SK-N-SH treated with all-trans-retinoic acid at 6 μM for 48 hours (cell line): ENCODE results near the gene C11orf71.

Experiments
- ARNTL ChIP-seq: fragments of 450-650 bp; formaldehyde crosslinking; IDR thresholded peaks from 2 replicates; pipeline ENCODE4 v1.5.0; 2020; ENCODE audit warnings: low read depth, mild to moderate bottlenecking, moderate library complexity, borderline replicate concordance
- CREB5 ChIP-seq: fragments of 250-450 bp; sonication (Bioruptor Pico); IDR thresholded peaks from 2 replicates; pipeline ENCODE4 v1.5.1; 2020; ENCODE audit warnings: low read depth, mild to moderate bottlenecking, moderate library complexity
- CSDC2 ChIP-seq: fragments of 250-450 bp; sonication (Bioruptor Pico); IDR thresholded peaks from 2 replicates; pipeline ENCODE4 v1.5.0; 2020; ENCODE audit warnings: mild to moderate bottlenecking, moderate library complexity
- GLIS3 ChIP-seq: fragments of 250-450 bp; sonication (Bioruptor Pico); IDR thresholded peaks from 2 replicates; pipeline ENCODE4 v1.5.0; 2020; ENCODE audit warnings: mild to moderate bottlenecking, moderate library complexity
- OSR1 ChIP-seq: fragments of 250-450 bp; sonication (Bioruptor Pico); IDR thresholded peaks from 2 replicates; pipeline ENCODE4 v1.8.0; 2022; ENCODE audit warnings: moderate library complexity, mild to moderate bottlenecking, inconsistent platforms
- PATZ1 ChIP-seq: fragments of 250-450 bp; sonication (Bioruptor Pico); IDR thresholded peaks from 2 replicates; pipeline ENCODE4 v1.8.0; 2020; ENCODE audit warnings: mild to moderate bottlenecking, moderate library complexity, borderline replicate concordance
- RARB ChIP-seq: fragments of 250-450 bp; sonication (Bioruptor Pico); IDR thresholded peaks from 2 replicates; pipeline ENCODE4 v1.8.0; 2021; ENCODE audit warnings: mild to moderate bottlenecking, moderate library complexity
- SNAI2 ChIP-seq: fragments of 250-450 bp; sonication (Bioruptor Pico); IDR thresholded peaks from 2 replicates; pipeline ENCODE4 v1.5.0; 2020; ENCODE audit warnings: mild to moderate bottlenecking, moderate library complexity
- ZC3H10 ChIP-seq: fragments of 250-450 bp; sonication (Bioruptor Pico); IDR thresholded peaks from 2 replicates; pipeline ENCODE4 v1.5.1; 2021; ENCODE audit warnings: mild to moderate bottlenecking, moderate library complexity
- ZFP30 ChIP-seq: fragments of 450-650 bp; formaldehyde crosslinking; IDR thresholded peaks from 2 replicates; pipeline ENCODE4 v1.5.0; 2022; ENCODE audit warnings: mild to moderate bottlenecking, moderate library complexity

GRCh38 chr11:114377612-114378267 is 22.6 kb downstream of the C11orf71 start:
- TF ChIP-seq ZC3H10 (CRISPR knock-in tag) (no peak), ARNTL (no peak), OSR1 (CRISPR knock-in tag) (no peak), CREB5 (CRISPR knock-in tag) (no peak), ZFP30 (CRISPR knock-in tag) (no peak), PATZ1 (no peak), SNAI2 (CRISPR knock-in tag) (no peak), RARB (no peak), GLIS3 (no peak), CSDC2 (no peak)
